PC-3 (cell line): ENCODE measurements around the gene CAPN8.

Experiments
- CTCF ChIP-seq: fragments of 300-600 bp; sonication (generic); conservative IDR thresholded peaks from 2 replicates; pipeline ENCODE4 v1.5.1; 2017; ENCODE audit warnings: antibody characterized with exemption, low read depth, mild to moderate bottlenecking, low read length
- EZH2 ChIP-seq: fragments of 300-600 bp; sonication (generic); IDR thresholded peaks from one replicate; pipeline ENCODE4 v1.6.1; 2017; ENCODE audit warnings: antibody characterized with exemption, mild to moderate bottlenecking, low read length; ENCODE audit not compliant: unreplicated experiment

GRCh38 chr1:223524930-223525451 is 140.5 kb downstream of the CAPN8 start:
- TF ChIP-seq CTCF (no peak), EZH2 (no peak)
